Measurements from ENCODE around the gene GCNT2. TPM values are rescaled to one million over a fixed set of nuclear protein-coding genes. Genes with fewer than 3 reads are reported as not detected.
A peak's percentile ranks its signal among the peaks of the same experiment; 100 is the strongest.
"Not testable (repeated sequence)": the region's sequence is repeated elsewhere in the genome, so short reads cannot be mapped to it uniquely, and the experiment has no call there.

The GCNT2 gene
- total RNA-seq, 4 donors from 2014 or later, result 15.8 to 23.2 (median 19.4) TPM

DNA sequence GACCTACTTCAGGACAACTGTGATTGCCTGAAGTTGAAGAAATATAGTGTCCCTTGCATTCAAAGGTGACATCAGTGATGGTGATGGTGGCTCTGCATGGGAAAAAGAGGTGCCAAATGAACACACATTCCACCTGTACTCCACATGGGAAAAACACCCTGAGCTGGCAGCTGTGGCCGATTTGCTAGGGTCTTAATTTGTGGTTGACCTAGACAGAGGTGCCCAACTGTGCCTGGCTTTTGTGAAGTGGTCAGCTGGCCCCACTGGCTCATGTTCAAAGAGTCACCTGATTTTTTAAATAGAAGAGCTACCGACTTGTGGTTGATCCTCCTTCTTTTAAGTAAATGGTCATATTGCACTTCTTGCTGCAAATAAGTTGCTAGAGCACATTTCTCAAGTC is 7.6 kb upstream of the GCNT2 start:
- no peak for DNase-seq (ENCODE audit: extremely low spot score)
- Histone ChIP-seq H3K9me3 (no peaks in the 10 kb centered on the region), H3K36me3 (no peaks in the 10 kb centered on the region), H3K27me3 (no peaks in the 10 kb centered on the region), H3K27ac (replicated peaks in 1 of 4) (no peak overlapping the region), H3K4me3 (no peak overlapping the region), H3K4me1 (peaks cover 14 to 19% (median 18%) of the 10 kb centered on the region in 4 donors)
- intact Hi-C loops (cut with DNase I), result loop anchor here (5.0 kb wide), 1 partner anchor 104 kb away; no protein-coding TSS in a partner anchor
- 47% methylated on average over 2 of the region's 2 CpGs for WGBS
- TF ChIP-seq, protein P1, sequence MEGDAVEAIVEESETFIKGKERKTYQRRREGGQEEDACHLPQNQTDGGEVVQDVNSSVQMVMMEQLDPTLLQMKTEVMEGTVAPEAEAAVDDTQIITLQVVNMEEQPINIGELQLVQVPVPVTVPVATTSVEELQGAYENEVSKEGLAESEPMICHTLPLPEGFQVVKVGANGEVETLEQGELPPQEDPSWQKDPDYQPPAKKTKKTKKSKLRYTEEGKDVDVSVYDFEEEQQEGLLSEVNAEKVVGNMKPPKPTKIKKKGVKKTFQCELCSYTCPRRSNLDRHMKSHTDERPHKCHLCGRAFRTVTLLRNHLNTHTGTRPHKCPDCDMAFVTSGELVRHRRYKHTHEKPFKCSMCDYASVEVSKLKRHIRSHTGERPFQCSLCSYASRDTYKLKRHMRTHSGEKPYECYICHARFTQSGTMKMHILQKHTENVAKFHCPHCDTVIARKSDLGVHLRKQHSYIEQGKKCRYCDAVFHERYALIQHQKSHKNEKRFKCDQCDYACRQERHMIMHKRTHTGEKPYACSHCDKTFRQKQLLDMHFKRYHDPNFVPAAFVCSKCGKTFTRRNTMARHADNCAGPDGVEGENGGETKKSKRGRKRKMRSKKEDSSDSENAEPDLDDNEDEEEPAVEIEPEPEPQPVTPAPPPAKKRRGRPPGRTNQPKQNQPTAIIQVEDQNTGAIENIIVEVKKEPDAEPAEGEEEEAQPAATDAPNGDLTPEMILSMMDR (IDR thresholded peaks at IDR 0.05), result no peak
- TF ChIP-seq EP300 (IDR thresholded peaks at IDR 0.05) (no peak), POLR2A (IDR thresholded peaks at IDR 0.05; ENCODE audit: low read depth) (no peak), POLR2AphosphoS5 (IDR thresholded peaks at IDR 0.05) (no peak)

DNA sequence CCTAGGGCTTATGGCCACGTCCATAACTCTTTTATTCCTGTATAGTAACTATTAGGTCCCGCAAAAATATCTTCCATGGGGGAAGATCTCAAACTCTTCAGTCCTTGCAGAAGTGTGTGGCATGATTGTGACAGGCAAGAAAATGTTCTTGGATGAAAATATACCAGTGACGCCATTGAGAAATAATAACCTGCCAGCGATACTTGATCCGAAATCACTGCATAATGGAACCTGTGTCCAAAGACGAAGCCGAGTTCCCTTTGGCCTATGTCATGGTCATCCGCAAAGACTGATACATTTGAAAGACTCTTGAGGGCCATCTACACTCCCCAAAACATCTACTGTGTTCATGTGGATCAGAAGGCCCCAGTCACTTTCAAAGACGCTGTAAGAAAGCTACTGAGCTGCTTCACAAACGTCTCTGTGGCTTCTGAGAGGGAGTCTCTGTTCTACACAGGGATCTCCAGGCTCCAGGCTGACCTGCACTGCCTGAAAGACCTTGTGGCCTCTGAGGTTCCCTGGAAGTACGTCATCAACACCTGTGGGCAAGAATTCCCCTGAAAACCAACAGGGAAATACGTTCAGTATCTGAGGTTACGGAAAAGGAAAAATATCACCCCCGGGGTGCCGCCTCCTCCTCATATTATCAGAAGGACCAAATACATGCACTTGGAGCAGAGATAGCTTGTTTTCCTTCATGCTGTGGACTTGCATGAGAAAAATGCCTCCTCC is 6.9 kb upstream of the GCNT2 start:
- 74% methylated on average over 14 of the region's 15 CpGs for WGBS

DNA sequence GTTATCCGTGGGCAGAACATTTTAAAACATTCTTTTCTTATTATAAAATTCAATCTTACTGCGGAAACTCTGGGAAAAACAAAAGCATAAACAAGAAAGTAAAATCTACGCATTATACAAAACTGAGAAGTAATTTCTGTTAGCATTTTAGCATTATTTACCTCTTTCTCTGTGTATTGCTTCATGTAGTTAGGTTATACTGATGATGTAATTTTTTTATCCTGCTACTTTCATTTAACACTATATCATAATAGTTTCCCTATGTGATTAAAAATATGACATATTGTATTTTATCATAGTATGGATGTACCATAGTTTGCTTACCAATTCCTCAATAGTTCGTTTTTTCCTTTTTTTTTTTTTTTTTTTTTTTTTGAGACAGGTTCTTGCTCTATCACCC is 4.2 kb upstream of the GCNT2 start:
- Histone ChIP-seq H3K27ac (replicated peaks in 1 of 4) (no peak overlapping the region), H3K27me3 (no peaks in the 10 kb centered on the region), H3K4me1 (peaks cover 2 to 20% (median 14%) of the 10 kb centered on the region in 4 donors), H3K9me3 (no peaks in the 10 kb centered on the region), H3K36me3 (no peaks in the 10 kb centered on the region), H3K4me3 (no peak overlapping the region)
- no peak for DNase-seq (ENCODE audit: extremely low spot score)
- 93% methylated on average over 4 of the region's 4 CpGs for WGBS
- TF ChIP-seq POLR2AphosphoS5 (IDR thresholded peaks at IDR 0.05), result no peak
- no peak for TF ChIP-seq POLR2A (IDR thresholded peaks at IDR 0.05; ENCODE audit: low read depth)
- TF ChIP-seq, protein P1 (IDR thresholded peaks at IDR 0.05), result no peak
- intact Hi-C loops (cut with DNase I), result no loop called here

More for the DNA sequence above, 6.9 kb upstream of the GCNT2 start:
- Histone ChIP-seq H3K27me3 (no peaks in the 10 kb centered on the region), H3K9me3 (no peaks in the 10 kb centered on the region), H3K4me3 (no peak overlapping the region), H3K4me1 (peaks cover 14 to 22% (median 19%) of the 10 kb centered on the region in 4 donors), H3K36me3 (no peaks in the 10 kb centered on the region), H3K27ac (replicated peaks in 1 of 4) (no peak overlapping the region)
- intact Hi-C loops (cut with DNase I), result loop anchor here (5.0 kb wide), 1 partner anchor 103 kb away; no protein-coding TSS in a partner anchor
- DNase-seq (ENCODE audit: extremely low spot score), result no peak
- TF ChIP-seq, protein P1 (IDR thresholded peaks at IDR 0.05), result no peak
- TF ChIP-seq POLR2AphosphoS5 (IDR thresholded peaks at IDR 0.05) (no peak), POLR2A (IDR thresholded peaks at IDR 0.05; ENCODE audit: low read depth) (no peak), EP300 (IDR thresholded peaks at IDR 0.05) (no peak)

DNA sequence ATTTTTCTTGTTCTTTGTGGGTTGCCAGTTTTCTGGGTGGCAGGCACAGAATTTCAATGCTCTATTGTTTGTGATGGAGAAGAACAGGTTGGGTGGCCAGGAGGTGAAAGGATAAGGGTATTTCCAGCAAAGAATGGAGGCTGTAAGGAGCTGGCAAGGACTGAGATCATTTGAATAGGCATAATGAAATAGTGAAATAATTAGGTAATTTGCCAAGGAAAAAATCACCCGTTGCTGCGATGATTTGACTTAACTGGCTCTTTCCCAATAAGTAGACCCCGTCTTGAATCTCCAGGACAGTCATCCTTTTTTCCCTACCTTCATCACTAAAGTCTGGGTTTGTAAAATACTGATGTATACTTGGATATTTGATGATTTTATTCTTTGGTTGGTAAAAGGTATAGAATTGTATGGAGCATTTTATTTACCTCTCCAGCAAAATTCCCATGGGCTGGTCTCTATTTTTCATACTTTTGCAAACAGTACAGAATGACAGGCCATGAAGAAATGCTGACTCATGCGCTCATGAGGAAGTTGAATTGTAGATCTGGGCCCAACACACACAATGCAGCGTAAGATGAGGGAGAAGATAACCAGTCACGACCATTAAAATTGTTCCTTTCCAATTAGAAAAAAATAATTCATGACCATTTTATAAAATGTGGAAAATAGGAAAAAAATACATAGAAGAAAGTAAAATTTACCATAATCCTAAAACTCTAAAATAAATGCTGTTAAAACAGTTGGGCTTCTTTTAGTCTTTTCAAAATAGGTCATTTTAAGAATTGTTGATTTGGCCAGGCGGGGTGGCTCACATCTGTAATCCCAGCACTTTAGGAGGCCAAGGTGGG is 2.4 kb upstream of the GCNT2 start:
- DNase-seq (ENCODE audit: extremely low spot score), result no peak
- Histone ChIP-seq H3K27ac (replicated peaks in 1 of 4) (peak overlapping the region in 1 of 4 donors; percentile 25), H3K36me3 (no peaks in the 10 kb centered on the region), H3K27me3 (no peaks in the 10 kb centered on the region), H3K9me3 (no peaks in the 10 kb centered on the region), H3K4me1 (peaks cover 0 to 34% (median 23%) of the 10 kb centered on the region in 4 donors), H3K4me3 (no peak overlapping the region)
- WGBS, result 70% methylated on average over 7 of the region's 7 CpGs
- intact Hi-C loops (cut with DNase I), result no loop called here
- TF ChIP-seq, protein P1 (IDR thresholded peaks at IDR 0.05), result no peak
- TF ChIP-seq EP300 (IDR thresholded peaks at IDR 0.05) (no peak), POLR2AphosphoS5 (IDR thresholded peaks at IDR 0.05) (no peak), POLR2A (IDR thresholded peaks at IDR 0.05; ENCODE audit: low read depth) (no peak)

DNA sequence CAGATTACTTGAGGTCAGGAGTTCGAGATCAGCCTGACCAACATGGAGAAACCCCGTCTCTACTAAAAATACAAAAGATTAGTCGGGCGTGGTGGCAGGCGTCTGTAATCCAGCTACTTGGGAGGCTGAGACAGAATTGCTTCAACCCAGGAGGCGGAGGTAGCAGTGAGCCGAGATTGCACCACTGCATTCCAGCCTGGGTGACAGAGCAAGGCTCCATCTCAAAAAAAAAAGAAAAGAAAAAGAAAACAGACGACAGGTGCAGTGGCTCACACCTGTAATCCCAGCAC is 1.8 kb upstream of the GCNT2 start:
- Histone ChIP-seq H3K4me1 (peaks cover 0 to 34% (median 25%) of the 10 kb centered on the region in 4 donors), H3K27ac (replicated peaks in 1 of 4) (peak overlapping the region in 1 of 4 donors; percentile 25)
- H3K9me3 ChIP-seq; H3K4me3 ChIP-seq; intact Hi-C loops (cut with DNase I); DNase-seq (ENCODE audit: extremely low spot score); H3K36me3 ChIP-seq; H3K27me3 ChIP-seq: not testable (repeated sequence)
- WGBS, result 80% methylated on average over 8 of the region's 8 CpGs
